DOHH2 (cell line): ENCODE data around the gene DENND6A.
"Not testable (repeated sequence)": the region's sequence is repeated elsewhere in the genome, so short reads cannot be mapped to it uniquely, and the experiment has no call there.

Experiments used
- H3F3A ChIP-seq: fragments of 200-600 bp; sonication (generic), shearing (Covaris generic); 2 replicates; pipeline ENCODE4 v1.6.0; 2016; ENCODE audit warnings: antibody characterized with exemption, mild to moderate bottlenecking; ENCODE audit not compliant: control insufficient read depth, insufficient read depth
- H3K27ac ChIP-seq: fragments of 200-600 bp; sonication (generic); 2 replicates; pipeline ENCODE4 v1.5.1; 2014; ENCODE audit warnings: low read depth, mild to moderate bottlenecking, low read length, moderate library complexity
- H3K27me3 ChIP-seq: fragments of 200-600 bp; sonication (generic); 2 replicates; pipeline ENCODE4 v1.6.1; 2014; ENCODE audit warnings: mild to moderate bottlenecking, low read length, mixed read lengths; ENCODE audit not compliant: control insufficient read depth
- H3K36me3 ChIP-seq: fragments of 200-600 bp; sonication (generic); 2 replicates; pipeline ENCODE4 v1.6.1; 2014; ENCODE audit warnings: mild to moderate bottlenecking, low read length, moderate library complexity, mixed read lengths; ENCODE audit not compliant: control insufficient read depth
- H3K4me1 ChIP-seq: fragments of 200-600 bp; sonication (generic); 2 replicates; pipeline ENCODE4 v1.6.1; 2014; ENCODE audit warnings: mild to moderate bottlenecking, low read length, mixed read lengths; ENCODE audit not compliant: control insufficient read depth
- H3K4me2 ChIP-seq: fragments of 200-600 bp; sonication (generic); 2 replicates; pipeline ENCODE4 v1.6.0; 2014; ENCODE audit warnings: mild to moderate bottlenecking, low read length, moderate library complexity
- H3K4me3 ChIP-seq: fragments of 200-600 bp; sonication (generic); 2 replicates; pipeline ENCODE4 v1.5.1; 2014; ENCODE audit warnings: mild to moderate bottlenecking, low read length, mixed read lengths
- H3K79me2 ChIP-seq: fragments of 200-600 bp; sonication (generic); 2 replicates; pipeline ENCODE4 v1.6.1; 2014; ENCODE audit warnings: mild to moderate bottlenecking, low read length, mixed read lengths; ENCODE audit not compliant: control insufficient read depth
- H3K9me2 ChIP-seq: fragments of 200-600 bp; sonication (generic); replicated peaks from 2 replicates; pipeline ENCODE4 v1.6.1; 2014; ENCODE audit warnings: mild to moderate bottlenecking, low read length, mixed read lengths; ENCODE audit not compliant: control insufficient read depth
- H3K9me3 ChIP-seq: fragments of 200-600 bp; sonication (generic); 2 replicates; pipeline ENCODE4 v1.6.1; 2014; ENCODE audit warnings: antibody characterized with exemption, low read length, mixed read lengths; ENCODE audit not compliant: control insufficient read depth, insufficient read depth
- H4K20me1 ChIP-seq: fragments of 200-600 bp; sonication (generic); 2 replicates; pipeline ENCODE4 v1.6.0; 2014; ENCODE audit warnings: low read depth, mild to moderate bottlenecking, antibody characterized with exemption, low read length, moderate library complexity; ENCODE audit not compliant: control insufficient read depth, insufficient read depth
- CTCF ChIP-seq: fragments of 200-600 bp; sonication (generic); IDR thresholded peaks from one replicate; pipeline ENCODE4 v1.5.1; 2014; ENCODE audit warnings: antibody characterized with exemption, mild to moderate bottlenecking, low read depth, low read length; ENCODE audit not compliant: poor library complexity, severe bottlenecking
- EZH2phosphoT487 ChIP-seq: fragments of 200-600 bp; sonication (generic); IDR thresholded peaks from 2 replicates; pipeline ENCODE4 v1.6.1; 2017; ENCODE audit warnings: borderline replicate concordance, mild to moderate bottlenecking, antibody characterized with exemption, low read length, moderate library complexity, mixed read lengths

The DENND6A gene

DNA sequence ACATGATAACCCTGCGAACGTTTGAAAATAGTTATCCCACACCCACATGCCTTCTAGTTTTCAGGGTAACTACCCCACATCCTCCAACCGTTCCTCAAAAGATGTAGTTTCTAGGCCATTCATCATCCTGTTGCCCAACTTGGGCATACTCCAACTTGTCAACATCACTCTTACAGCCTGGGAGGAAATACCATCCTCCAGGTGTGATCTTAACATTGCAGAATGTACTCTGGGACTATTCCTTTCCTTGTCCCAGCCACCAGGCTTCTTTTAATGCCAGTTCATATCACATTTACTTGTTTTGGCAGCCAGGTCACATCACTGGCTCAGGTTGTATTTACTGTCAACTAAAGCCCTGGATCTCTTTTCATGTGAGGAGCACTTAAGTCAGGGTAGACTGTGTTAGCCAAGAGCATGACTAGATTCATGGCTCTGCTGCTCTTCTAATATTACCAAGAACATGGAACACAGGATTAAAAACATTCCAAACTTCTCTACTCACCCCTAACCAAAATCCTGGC is 4.0 kb upstream of the DENND6A start:
- Histone ChIP-seq H3F3A (peaks cover 2% of the 10 kb centered on the region; the same call in 1 of the 2 replicates), H3K36me3 (peaks cover 2% of the 10 kb centered on the region; the same call in 1 of the 2 replicates), H3K27me3 (no peaks in the 10 kb centered on the region), H3K79me2 (peaks cover 10% of the 10 kb centered on the region), H3K9me2 (no peaks in the 10 kb centered on the region), H3K4me3 (no peak overlapping the region), H3K4me1 (no peaks in the 10 kb centered on the region), H4K20me1 (no peaks in the 10 kb centered on the region), H3K4me2 (no peak overlapping the region), H3K9me3 (no peaks in the 10 kb centered on the region), H3K27ac (no peak overlapping the region)
- TF ChIP-seq EZH2phosphoT487, result no peak
- no peak for TF ChIP-seq CTCF

DNA sequence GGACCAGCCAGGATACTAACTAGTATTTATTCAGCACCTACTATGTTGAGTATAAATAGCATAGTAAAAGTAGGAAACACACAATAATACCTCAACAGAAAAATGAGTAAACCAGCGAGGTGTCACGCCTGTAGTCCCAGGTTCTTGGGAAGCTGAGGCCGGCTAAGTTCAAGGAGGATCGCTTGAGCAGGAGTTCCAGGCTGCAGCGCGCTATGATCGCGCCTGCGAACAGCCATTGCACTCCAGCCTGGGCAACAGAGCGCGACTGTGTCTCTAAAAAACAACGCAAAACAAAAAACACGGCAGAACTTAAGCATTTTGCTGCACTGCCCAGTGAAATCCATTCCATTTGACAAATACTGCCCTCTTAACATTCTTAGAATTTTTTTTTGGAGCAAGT is 1.3 kb upstream of the DENND6A start:
- Histone ChIP-seq H3F3A (peaks cover 2% of the 10 kb centered on the region; the same call in 1 of the 2 replicates), H3K27ac (no peak overlapping the region), H3K36me3 (peaks cover 20% of the 10 kb centered on the region), H3K4me2 (no peak overlapping the region), H3K4me1 (peaks cover 25% of the 10 kb centered on the region), H3K4me3 (no peak overlapping the region), H3K27me3 (no peaks in the 10 kb centered on the region), H3K9me2 (no peaks in the 10 kb centered on the region), H3K9me3 (no peaks in the 10 kb centered on the region), H4K20me1 (peaks cover 13% of the 10 kb centered on the region), H3K79me2 (peaks cover 37% of the 10 kb centered on the region)
- TF ChIP-seq CTCF, result no peak
- no peak for TF ChIP-seq EZH2phosphoT487

GRCh38 chr3:57692133-57692395 is 813 bp downstream of the DENND6A start:
- Histone ChIP-seq H3K79me2 (peaks cover 58% of the 10 kb centered on the region), H3K4me3 (peak overlapping the region; percentile 77), H3K4me2 (peak overlapping the region; percentile 81), H3K27ac (peak overlapping the region; percentile 65), H3K36me3 (peaks cover 31% of the 10 kb centered on the region), H3K4me1 (peaks cover 25% of the 10 kb centered on the region), H4K20me1 (peaks cover 13% of the 10 kb centered on the region)
- not testable (repeated sequence) for H3K27me3 ChIP-seq, H3K9me2 ChIP-seq, H3F3A ChIP-seq, H3K9me3 ChIP-seq

- Histone ChIP-seq H3K79me2 (peaks cover 63% of the 10 kb centered on the region), H3K9me3 (no peaks in the 10 kb centered on the region), H3K27ac (peak overlapping the region; percentile 65), H3K9me2 (no peaks in the 10 kb centered on the region), H3K4me3 (peak overlapping the region; percentile 77), H3K36me3 (peaks cover 34% of the 10 kb centered on the region), H4K20me1 (peaks cover 13% of the 10 kb centered on the region), H3K4me2 (peak overlapping the region; percentile 81), H3K27me3 (no peaks in the 10 kb centered on the region), H3K4me1 (peaks cover 25% of the 10 kb centered on the region), H3F3A (peaks cover 2% of the 10 kb centered on the region; the same call in 1 of the 2 replicates)
- no peak for TF ChIP-seq CTCF
- TF ChIP-seq EZH2phosphoT487, result no peak
These were observed 1.3 kb downstream of the DENND6A start for GRCh38 chr3:57691411-57692132.
